ENCODE results near the gene VWDE.

DNA sequence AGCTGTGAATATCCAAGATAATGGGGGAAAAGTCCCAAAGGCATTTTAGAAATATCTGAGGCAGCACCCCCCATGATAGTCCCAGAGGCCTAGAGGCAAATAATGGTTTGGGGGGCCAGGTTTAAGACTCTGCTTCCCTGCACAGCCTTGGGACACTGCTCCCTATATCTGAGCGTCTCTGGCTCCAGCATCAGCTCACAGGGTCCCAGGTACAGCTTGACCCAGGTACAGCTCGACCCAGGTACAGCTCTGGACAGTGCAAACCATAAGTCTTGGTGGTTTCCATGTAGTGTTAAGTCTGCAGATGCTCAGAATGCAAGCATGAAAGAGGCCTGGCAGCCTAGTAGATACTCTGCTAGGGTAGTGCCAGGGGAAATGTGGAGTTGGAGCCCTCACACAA, 47.0 kb upstream of the VWDE start:
- TF ChIP-seq, protein P1, sequence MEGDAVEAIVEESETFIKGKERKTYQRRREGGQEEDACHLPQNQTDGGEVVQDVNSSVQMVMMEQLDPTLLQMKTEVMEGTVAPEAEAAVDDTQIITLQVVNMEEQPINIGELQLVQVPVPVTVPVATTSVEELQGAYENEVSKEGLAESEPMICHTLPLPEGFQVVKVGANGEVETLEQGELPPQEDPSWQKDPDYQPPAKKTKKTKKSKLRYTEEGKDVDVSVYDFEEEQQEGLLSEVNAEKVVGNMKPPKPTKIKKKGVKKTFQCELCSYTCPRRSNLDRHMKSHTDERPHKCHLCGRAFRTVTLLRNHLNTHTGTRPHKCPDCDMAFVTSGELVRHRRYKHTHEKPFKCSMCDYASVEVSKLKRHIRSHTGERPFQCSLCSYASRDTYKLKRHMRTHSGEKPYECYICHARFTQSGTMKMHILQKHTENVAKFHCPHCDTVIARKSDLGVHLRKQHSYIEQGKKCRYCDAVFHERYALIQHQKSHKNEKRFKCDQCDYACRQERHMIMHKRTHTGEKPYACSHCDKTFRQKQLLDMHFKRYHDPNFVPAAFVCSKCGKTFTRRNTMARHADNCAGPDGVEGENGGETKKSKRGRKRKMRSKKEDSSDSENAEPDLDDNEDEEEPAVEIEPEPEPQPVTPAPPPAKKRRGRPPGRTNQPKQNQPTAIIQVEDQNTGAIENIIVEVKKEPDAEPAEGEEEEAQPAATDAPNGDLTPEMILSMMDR (IDR thresholded peaks at IDR 0.05; ENCODE audit: insufficient read depth, low read depth, low read length), result no peak
- TF ChIP-seq EZH2 (IDR thresholded peaks at IDR 0.05; ENCODE audit: insufficient read depth, low read length), result no peak

All from astrocyte (in vitro differentiated cells and primary cell).